ENCODE data around the gene UNC13A.

DNA sequence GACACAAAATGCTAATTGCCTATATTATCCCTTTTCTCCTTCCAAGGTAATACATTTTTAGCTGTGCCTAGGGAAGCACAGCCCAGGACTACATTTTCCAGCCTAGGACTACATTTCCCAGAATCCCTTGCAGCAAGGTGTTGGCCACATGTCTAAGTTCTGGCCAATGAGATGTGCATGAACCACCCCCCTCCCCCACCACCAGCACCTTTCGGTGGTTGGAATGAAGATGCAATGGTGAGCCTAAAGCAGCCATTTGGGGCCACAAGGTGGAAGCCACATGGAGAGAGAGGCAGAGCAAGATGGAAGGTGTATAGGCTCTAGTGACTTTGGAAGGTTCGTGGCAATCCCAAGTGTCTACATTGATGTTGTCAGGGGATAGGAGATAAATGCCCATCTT is 16.2 kb downstream of the UNC13A start:
- TF ChIP-seq, protein P1, sequence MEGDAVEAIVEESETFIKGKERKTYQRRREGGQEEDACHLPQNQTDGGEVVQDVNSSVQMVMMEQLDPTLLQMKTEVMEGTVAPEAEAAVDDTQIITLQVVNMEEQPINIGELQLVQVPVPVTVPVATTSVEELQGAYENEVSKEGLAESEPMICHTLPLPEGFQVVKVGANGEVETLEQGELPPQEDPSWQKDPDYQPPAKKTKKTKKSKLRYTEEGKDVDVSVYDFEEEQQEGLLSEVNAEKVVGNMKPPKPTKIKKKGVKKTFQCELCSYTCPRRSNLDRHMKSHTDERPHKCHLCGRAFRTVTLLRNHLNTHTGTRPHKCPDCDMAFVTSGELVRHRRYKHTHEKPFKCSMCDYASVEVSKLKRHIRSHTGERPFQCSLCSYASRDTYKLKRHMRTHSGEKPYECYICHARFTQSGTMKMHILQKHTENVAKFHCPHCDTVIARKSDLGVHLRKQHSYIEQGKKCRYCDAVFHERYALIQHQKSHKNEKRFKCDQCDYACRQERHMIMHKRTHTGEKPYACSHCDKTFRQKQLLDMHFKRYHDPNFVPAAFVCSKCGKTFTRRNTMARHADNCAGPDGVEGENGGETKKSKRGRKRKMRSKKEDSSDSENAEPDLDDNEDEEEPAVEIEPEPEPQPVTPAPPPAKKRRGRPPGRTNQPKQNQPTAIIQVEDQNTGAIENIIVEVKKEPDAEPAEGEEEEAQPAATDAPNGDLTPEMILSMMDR (IDR thresholded peaks at IDR 0.05) = no peak
- no peak for TF ChIP-seq POLR2AphosphoS5 (IDR thresholded peaks at IDR 0.05)
- no peak for TF ChIP-seq POLR2A (IDR thresholded peaks at IDR 0.05)

All from sigmoid colon (tissue), 4 donors.